Pancreas (tissue), 10 donors: ENCODE results near the gene GPR39. TPM values are rescaled to one million over a fixed set of nuclear protein-coding genes. Genes with fewer than 3 reads are reported as not detected.

Experiments
- ATAC-seq, 4 donors: fragments of 200-7000 bp; cut with Tn5 transposase; one replicate each; pipeline versions ENCODE4 v1.8.0 to v1.9.1; 2020; ENCODE audit warnings: mild to moderate bottlenecking in 4 of 4, moderate library complexity in 4 of 4
- DNase-seq, 6 donors: peaks; one replicate each; pipeline ENCODE4 v3.0.0-alpha.2; 2020
- FAIRE-seq: peaks from 2 replicates; lab custom pipeline; 2012; peaks lifted over from hg19 to GRCh38; lab: Jason Lieb, UNC
- H3K27ac ChIP-seq, 4 donors: fragments of 200-600 bp; sonication (generic); 1 replicate in 3 of 4; 2 replicates in 1 of 4; pipeline versions ENCODE4 v1.5.0 to v1.8.0; 2020
- H3K27me3 ChIP-seq, 4 donors: fragments of 200-600 bp; one replicate each; pipeline ENCODE4 v1.8.0; 2021
- H3K36me3 ChIP-seq, 3 donors: fragments of 200-600 bp; sonication (generic) in 1 of 3; one replicate each; pipeline versions ENCODE4 v1.5.0 to v1.8.0; 2020 to 2021
- H3K4me1 ChIP-seq, 3 donors: fragments of 200-600 bp; one replicate each; pipeline ENCODE4 v1.8.0; 2021
- H3K4me3 ChIP-seq, 4 donors: fragments of 200-600 bp; sonication (generic) in 2 of 4; one replicate each; pipeline versions ENCODE4 v1.5.0 to v1.8.0; 2020 to 2021
- H3K9me3 ChIP-seq, 4 donors: fragments of 200-600 bp; one replicate each; pipeline ENCODE4 v1.8.0; 2021
- CTCF ChIP-seq, 4 donors: fragments of 200-600 bp; sonication (generic) in 3 of 4; IDR thresholded peaks; one replicate each; pipeline versions ENCODE4 v1.5.0 to v1.8.0; 2021; ENCODE audit warnings: antibody characterized with exemption in 4 of 4
- WGBS, 2 donors: extraction: QIAGEN DNeasy Blood & Tissue Kit; methylation state at CpG; one replicate each; pipeline ENCODE4 v1.1.7; 2013; 5-methylcytosine and 5-hydroxymethylcytosine counted together
- intact Hi-C, 3 donors: fragments of 100-400 bp; cut with DNase I; formaldehyde crosslinking; loops; one replicate each; pipeline versions ENCODE4 v1.11.1 to v1.14.2; 2022
- polyA plus RNA-seq, 2 donors: library from polyadenylated mRNA; stranded (reverse); fragments of 200-250 nt; gene quantifications; one replicate each; pipeline ENCODE4 v1.2.3, GENCODE V29; 2013
- total RNA-seq, 6 donors: library from RNA; stranded (reverse); fragmentation: NEBNext Ultra II Directional in 4 of 6; extraction: Animal tissue kit (Norgen Biotek cat#: 25700) in 4 of 6; gene quantifications; one replicate each; pipeline versions ENCODE4 v1.2.1 to v1.2.4, GENCODE V29; 2021 to 2023
- donor health status: healthy with polysubstance abuse.
- donor health status: DM: no; HTN: no; CAD: no; lungs with moderate emphysema.
- donor health status: DM: no; HTN: no; CAD: no.
- donor health status: control.
- donor health status: control.
- donor health status: Bipolar disorder and iron deficiency.
- donor health status: DM: yes; HTN: yes; CAD: no.
- donor health status: DM: no; HTN: no; CAD: no.
- donor health status: DM: no; HTN: no; CAD: no.
- donor health status: DM: yes; HTN: yes; CAD: no.

The GPR39 gene
- total and polyA plus RNA-seq, 8 donors: 2.3 to 8.1 (median 3.9) TPM

DNA sequence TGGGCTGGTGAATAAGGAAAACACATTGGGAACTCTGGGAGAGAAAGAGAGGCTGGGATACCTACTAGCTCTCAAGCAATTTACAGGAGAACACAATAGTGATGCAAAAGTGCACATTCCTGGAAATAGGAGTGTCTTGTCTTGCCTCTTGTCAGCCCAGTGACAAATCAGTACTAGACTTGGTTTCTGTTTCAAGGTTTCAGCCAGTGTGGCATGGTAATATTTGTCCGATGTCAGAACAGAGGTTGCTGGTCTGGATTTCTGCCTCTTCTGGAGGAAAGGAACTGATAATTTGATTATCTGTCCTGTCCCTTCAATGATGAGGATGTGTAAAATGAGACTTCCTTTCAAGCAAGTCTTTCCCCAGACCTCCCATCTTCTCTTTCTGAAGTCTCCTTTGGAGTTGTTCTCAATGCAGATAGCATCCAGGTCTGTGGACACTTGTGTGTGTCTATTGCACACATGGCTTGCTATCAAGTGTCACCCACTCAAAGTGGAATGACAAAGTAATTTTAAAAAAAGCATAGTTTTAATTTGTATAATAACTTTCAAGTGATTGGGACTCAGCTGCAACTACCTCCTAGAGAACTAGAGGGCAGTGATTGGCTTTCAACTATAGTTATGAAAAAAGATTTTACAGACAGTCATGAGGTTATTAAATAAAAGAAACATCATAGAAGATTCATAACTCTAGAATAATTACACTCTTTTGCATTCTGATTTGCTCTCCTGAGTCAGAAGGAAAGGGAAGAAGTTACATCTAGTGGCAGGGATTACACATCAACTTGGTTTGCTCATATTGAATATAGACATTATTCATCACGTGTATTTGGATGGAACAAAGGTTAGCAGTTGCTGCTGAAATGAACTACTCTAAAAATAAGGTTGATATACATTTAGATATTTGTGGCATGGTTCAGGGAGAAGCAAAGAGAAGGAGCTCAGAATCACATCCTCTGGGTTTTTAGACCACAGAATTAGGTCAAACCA lies 4.5 kb downstream of the GPR39 start:
- WGBS, 2 donors: 61 to 65% methylated on average over 2 of the region's 2 CpGs
- FAIRE-seq: no peak
- Histone ChIP-seq H3K4me3 (no peak overlapping the region), H3K4me1 (peaks cover 10 to 34% (median 25%) of the 10 kb centered on the region in 3 donors), H3K9me3 (no peaks in the 10 kb centered on the region), H3K36me3 (no peaks in the 10 kb centered on the region), H3K27ac (no peak overlapping the region), H3K27me3 (no peaks in the 10 kb centered on the region)
- no peak for ATAC-seq
- TF ChIP-seq CTCF (IDR thresholded peaks at IDR 0.05): no peak
- intact Hi-C loops: no loop called here
- DNase-seq: no peak

GRCh38 chr2:132422736-132423135 lies 6.1 kb downstream of the GPR39 start:
- no peak for TF ChIP-seq CTCF (IDR thresholded peaks at IDR 0.05)
- FAIRE-seq: no peak
- H3K9me3 ChIP-seq: no peaks in the 10 kb centered on the region
- DNase-seq: no peak
- 97 to 98% methylated on average over 6 of the region's 6 CpGs for WGBS, 2 donors
- no peaks in the 10 kb centered on the region for H3K36me3 ChIP-seq
- ATAC-seq: no peak
- H3K4me3 ChIP-seq: no peak overlapping the region
- H3K27me3 ChIP-seq: no peaks in the 10 kb centered on the region
- H3K4me1 ChIP-seq: peaks cover 10 to 29% (median 23%) of the 10 kb centered on the region in 3 donors
- intact Hi-C loops: no loop called here
- H3K27ac ChIP-seq: no peak overlapping the region

DNA sequence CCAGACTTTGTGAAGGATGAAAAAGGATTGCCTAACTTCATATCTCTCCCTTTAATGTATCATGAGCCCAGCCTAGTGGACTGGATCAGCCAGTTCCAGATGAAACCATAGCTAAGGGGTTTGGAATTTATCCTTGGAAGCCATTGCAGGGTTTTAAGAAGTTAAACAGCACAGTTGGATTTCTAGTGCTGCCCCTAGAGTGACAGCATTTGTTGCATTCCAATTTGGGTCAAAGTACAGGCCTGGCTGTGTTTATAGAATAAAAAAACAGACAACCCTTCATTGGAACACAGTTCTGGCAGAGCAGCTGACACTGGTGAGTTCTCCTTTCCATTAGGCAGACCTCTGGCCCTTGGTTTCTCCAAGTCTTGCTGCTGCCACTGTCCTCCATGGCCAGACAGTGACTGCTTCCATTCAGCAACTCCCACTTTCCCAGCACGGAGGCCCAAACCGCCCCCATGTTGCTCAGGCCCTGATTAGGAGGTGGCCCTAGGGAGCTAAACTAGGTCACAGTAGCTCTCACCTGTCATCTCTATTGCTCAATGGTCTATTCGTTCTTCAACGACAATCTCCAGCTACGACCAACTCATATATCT lies 8.0 kb downstream of the GPR39 start:
- ATAC-seq (peak; percentile 79 to 93 (median 88)), FAIRE-seq (no peak), DNase-seq (peak in 1 of 6 donors; percentile 38)
- TF ChIP-seq CTCF (IDR thresholded peaks at IDR 0.05): no peak
- H3K27me3 ChIP-seq: no peaks in the 10 kb centered on the region
- intact Hi-C loops: no loop called here
- H3K4me3 ChIP-seq: no peak overlapping the region
- peaks cover 10 to 21% (median 10%) of the 10 kb centered on the region in 3 donors for H3K4me1 ChIP-seq
- H3K9me3 ChIP-seq: no peaks in the 10 kb centered on the region
- no peaks in the 10 kb centered on the region for H3K36me3 ChIP-seq
- H3K27ac ChIP-seq: peak overlapping the region in 3 of 4 donors; percentile 19 to 65 (median 37)
- 29 to 31% methylated on average over 5 of the region's 5 CpGs for WGBS, 2 donors

- TF ChIP-seq CTCF (IDR thresholded peaks at IDR 0.05): no peak
- Histone ChIP-seq H3K27ac (no peak overlapping the region), H3K4me3 (no peak overlapping the region), H3K4me1 (peaks cover 7 to 13% (median 10%) of the 10 kb centered on the region in 3 donors), H3K27me3 (no peaks in the 10 kb centered on the region), H3K9me3 (no peaks in the 10 kb centered on the region), H3K36me3 (no peaks in the 10 kb centered on the region)
- intact Hi-C loops: no loop called here
- DNase-seq (no peak), ATAC-seq (no peak), FAIRE-seq (no peak)
- WGBS, 2 donors: 53 to 72% methylated on average over 3 of the region's 3 CpGs
Observed at GRCh38 chr2:132426033-132426432, 9.4 kb downstream of the GPR39 start.
